HG03045 (cell line): ENCODE data around the gene SP5.
"Not testable (repeated sequence)": the region's sequence is repeated elsewhere in the genome, so short reads cannot be mapped to it uniquely, and the experiment has no call there.

Source experiments
- ATAC-seq: cut with Tn5 transposase; IDR thresholded peaks from one replicate; pipeline ENCODE4 v1.9.1; 2021; ENCODE audit warnings: mild to moderate bottlenecking, moderate library complexity; ENCODE audit not compliant: unreplicated experiment

The SP5 gene

DNA sequence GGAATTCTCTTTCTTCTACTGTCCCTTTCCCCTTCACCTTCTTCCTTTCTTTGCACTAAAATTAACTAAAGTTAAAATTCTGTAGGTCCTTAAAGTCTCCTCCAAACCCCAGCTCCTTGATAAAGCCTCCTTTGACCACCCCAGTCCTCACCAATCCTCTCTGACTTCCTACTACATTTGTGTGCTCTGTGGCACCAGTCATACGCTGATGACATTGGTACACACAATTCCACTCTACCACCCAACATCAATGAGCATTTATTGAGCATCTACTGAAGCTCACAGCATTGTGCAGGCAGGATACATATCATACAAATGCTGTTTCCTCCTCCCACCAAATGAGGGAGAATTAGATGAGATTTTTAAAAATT lies 4.5 kb upstream of the SP5 start:
- no peak for ATAC-seq

DNA sequence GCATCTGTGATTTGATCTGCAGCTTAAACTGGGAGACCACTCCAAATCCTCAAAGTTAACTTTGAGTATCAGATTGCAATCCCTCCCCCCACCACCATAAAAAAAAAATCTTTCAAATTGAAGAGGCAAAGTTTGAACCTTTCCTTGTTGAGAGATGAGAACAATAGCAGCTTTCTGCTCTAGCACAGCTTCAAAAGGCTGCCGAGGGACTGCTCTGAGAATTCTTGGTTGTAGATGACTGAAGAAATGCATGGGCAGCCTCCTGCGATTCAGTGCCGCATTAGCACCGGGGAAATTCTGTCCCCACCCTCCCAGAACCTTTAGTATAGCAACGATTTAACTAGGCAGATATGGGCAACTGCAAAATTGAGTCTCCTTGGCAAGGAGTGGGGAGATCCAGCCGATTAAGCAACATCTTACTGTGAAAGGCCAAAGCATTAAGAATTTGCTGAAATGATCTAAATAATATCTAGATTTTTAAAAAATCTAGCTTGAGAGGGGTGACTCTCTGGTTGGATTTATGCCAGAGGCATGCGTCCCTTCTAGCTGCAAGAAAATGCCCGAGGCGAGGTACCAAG lies 3.9 kb upstream of the SP5 start:
- no peak for ATAC-seq

GRCh38 chr2:170711774-170712652 lies 3.1 kb upstream of the SP5 start:
- ATAC-seq: no peak

DNA sequence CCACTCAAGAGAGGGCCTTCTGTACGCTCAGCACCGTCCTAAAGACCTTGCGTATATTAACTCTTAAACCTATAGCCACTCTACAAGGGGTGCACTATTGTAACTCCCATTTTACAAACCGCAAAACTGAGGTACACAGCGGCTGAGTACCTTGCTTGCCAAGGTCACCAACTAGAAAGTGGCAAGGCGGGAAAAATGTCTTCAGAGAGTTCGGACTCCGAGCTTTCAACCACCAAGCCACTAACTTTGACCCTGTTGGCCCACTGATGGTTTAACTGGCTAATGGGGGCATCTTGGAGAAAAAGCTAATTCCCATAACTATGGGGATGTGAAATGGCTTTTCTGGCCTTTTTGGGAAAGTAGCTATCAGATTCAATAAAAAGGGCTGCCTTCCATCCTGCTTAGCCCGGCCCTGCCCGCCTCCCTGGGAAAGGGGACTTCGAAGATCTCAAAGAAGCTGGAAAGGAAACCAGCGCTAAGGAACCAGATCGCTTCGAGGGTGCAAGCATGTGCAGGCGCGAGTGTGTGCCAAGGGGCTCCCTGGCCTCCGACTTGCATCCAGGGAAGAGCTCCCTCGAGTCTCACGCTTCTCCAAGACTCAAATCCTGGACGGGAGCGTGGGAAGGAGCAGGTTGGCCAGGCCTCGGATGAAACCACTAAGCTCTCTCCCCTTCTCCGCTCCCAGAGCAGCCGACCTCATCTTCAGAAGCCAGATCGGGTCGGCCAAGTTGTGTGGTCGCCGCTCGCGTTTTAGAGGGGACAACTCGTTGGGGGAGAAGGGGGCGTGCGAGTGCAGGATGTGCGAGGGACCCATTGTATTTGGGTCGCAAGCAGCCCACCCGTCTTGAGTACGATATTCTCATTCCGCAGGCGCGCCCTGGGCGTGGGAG lies 2.2 kb upstream of the SP5 start:
- no peak for ATAC-seq

- ATAC-seq: no peak
Measured at GRCh38 chr2:170713543-170714380, 1.4 kb upstream of the SP5 start.

- no peak for ATAC-seq
Measured at GRCh38 chr2:170714381-170715061, 616 bp upstream of the SP5 start.

- no peak for ATAC-seq
Measured at GRCh38 chr2:170715932-170716777, 1.0 kb downstream of the SP5 start.

- ATAC-seq: no peak
Measured at GRCh38 chr2:170716851-170717598, 1.9 kb downstream of the SP5 start.

GRCh38 chr2:170717599-170717963 lies 2.4 kb downstream of the SP5 start:
- no peak for ATAC-seq

DNA sequence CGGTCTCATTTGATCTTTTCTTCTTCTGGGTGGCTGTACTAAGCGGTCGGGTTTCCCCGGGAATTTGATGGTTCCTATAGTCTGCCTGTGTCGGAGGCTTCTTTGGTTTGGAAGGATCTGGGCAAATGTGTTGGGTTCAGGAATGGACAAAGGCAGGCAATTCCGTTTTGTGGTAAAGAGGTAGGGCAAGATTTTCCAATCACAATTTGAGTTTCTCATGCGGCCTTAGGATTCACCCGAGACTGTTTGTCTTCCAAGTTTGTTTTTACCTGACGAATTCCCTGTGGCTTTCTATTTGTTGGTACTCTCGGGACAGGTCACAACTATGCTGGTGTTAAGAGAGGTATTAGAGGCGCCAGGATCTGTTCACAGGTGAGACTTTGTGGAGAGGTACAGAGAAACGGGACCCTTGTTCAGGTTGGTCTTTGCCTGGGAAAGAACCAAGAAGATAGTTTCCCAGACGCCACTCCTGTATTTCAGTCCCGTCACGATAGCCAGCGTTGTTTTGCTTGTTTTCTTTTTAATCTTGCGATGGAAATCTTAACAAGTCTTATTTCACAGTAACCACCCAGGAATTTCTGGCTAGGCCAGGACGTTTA lies 3.0 kb downstream of the SP5 start:
- no peak for ATAC-seq

- no peak for ATAC-seq
Measured at GRCh38 chr2:170719810-170720209, 4.7 kb downstream of the SP5 start.

- no peak for ATAC-seq
Measured at GRCh38 chr2:170721678-170722077, 6.5 kb downstream of the SP5 start.

DNA sequence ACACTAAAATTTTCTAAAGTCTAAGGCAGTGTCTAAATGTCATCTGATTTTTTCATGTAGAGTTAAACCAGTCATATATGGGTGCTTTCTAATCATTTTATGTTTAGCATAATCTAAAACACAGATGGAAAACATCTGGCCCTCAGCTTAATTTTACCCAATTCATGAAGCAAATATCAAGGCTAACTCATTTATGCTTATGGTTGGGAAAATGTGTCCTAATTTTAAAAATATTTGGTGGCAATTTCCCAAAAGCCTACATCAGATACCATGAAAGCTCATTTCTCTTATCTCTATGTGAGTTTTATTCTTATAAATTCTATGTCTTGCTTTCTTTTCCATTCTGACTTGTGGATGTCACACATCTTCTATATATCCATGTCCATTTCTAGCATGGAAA lies 7.2 kb downstream of the SP5 start:
- no peak for ATAC-seq

GRCh38 chr2:170723446-170723958 lies 8.4 kb downstream of the SP5 start:
- ATAC-seq: no peak

DNA sequence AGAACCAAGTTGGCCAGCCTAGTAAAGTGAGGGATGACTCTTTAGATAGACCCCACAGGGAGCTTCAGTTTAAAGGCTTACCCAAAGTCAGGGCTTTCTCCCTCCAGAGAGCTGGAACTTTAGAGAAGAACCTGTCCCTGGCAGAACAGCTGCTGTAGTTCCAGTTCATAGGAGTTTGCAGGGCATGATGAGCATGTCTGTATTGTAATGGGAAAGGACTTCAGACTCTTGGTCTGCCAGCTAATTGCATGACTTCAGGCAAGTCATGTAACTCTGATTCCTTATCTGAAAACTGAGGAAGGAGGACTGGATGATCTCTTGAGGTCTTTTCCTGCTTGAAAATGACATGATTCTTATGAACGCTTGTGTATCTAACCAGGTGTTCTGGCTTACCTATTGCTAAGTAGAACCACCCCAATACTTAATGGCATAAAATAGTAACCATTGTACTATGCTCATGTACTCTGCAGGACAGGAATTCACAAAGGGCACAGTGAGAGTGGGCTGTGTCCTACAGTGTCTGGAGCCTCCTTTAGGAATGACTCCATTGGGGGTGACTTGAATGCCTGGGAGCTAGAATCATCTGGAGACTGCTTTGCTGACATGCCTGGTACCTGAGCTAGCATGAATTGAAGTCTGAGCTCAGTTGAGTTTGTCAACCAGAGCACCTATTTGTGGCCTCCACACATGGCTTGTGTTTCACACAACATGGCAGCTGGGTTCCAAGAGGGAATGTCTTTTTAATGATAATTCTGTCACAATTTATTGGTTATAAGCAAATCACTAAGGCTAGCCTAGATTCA lies 18.9 kb downstream of the SP5 start:
- ATAC-seq: no peak

DNA sequence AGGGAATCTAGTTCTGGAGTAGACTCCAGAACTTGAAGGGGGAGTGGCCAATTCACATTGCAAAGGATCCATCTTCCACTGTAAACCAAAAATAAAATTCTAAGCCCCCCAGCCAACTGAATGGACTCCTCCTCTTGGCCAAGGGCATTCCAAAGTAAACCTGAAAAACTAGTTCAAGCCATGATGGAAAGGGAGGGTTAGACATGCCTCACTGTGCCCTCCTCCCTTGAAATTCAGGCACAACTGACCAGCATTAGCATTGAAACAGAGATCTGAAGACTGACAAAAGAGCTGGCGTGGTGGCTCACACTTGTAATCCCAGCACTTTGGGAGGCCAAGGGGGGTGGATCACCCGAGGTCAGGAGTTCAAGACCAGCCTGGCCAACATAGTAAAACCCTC lies 19.5 kb downstream of the SP5 start:
- not testable (repeated sequence) for ATAC-seq

DNA sequence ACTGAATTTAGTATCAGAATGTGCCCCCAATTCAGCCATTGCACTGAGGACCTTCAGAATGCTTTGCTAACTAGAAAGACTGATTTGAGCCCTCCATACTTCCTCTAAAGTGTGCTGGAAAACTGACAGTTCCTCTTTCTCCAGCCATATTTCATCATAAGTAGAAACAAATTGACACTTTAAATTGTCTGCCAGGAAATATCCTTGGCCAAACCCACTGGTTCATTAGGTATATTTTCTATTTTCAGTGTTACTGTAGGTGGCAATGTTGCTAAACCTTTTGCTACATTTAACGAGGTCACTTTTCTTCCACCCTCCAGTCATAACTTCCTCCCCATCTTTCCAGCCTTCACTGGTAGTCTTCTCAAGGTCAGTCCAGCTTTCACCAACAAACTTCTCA lies 21.5 kb downstream of the SP5 start:
- ATAC-seq: no peak
